ENCODE data around the gene KLF11.

The KLF11 gene

DNA sequence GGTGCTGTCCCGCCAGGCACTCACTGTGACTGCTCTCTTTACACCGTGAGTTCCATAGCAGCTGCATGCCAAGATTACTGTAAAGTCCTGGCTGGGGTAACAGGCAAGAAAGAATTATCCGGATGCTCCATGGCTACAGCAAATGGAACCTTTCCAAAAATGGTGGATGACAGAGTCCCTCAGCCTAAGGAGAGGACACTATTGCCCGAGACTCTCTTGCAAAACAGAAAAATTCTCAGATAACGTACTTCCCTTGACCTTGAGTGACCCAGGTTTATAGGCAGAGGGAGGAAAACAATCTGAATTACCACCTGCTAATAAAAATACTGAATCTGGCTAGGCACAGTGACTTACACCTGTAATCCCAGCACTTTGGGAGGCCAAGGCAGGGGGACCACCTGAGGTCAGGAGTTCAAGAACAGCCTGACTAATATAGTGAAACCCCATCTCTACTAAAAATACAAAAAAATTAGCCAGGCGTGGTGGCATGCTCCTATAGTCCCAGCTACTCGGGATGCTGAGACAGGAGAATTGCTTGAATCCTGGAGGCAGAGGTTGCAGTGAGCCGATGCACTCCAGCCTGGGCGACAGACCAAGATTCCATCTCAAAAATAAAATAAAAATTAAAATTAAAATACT is 32.3 kb downstream of the KLF11 start:
- Histone ChIP-seq H3K27ac (replicated peaks) (no peak overlapping the region), H3K4me3 (replicated peaks; ENCODE audit: insufficient read depth, low read length) (no peak overlapping the region), H3K27me3 (ENCODE audit: insufficient read depth, poor library complexity, severe bottlenecking) (peaks cover 42% of the 10 kb centered on the region)
- no peak for DNase-seq (ENCODE audit: low read depth in 1 of 2, low spot score in 1 of 2)
- TF ChIP-seq, protein P1, sequence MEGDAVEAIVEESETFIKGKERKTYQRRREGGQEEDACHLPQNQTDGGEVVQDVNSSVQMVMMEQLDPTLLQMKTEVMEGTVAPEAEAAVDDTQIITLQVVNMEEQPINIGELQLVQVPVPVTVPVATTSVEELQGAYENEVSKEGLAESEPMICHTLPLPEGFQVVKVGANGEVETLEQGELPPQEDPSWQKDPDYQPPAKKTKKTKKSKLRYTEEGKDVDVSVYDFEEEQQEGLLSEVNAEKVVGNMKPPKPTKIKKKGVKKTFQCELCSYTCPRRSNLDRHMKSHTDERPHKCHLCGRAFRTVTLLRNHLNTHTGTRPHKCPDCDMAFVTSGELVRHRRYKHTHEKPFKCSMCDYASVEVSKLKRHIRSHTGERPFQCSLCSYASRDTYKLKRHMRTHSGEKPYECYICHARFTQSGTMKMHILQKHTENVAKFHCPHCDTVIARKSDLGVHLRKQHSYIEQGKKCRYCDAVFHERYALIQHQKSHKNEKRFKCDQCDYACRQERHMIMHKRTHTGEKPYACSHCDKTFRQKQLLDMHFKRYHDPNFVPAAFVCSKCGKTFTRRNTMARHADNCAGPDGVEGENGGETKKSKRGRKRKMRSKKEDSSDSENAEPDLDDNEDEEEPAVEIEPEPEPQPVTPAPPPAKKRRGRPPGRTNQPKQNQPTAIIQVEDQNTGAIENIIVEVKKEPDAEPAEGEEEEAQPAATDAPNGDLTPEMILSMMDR (IDR thresholded peaks at IDR 0.05; ENCODE audit: insufficient read depth, low read length), result no peak
- TF ChIP-seq SPI1 (IDR thresholded peaks at IDR 0.05; ENCODE audit: borderline replicate concordance, low read depth) (no peak), POLR2AphosphoS5 (IDR thresholded peaks at IDR 0.05; ENCODE audit: low read depth) (no peak), GABPA (IDR thresholded peaks at IDR 0.05; ENCODE audit: low read depth) (no peak)
- TF ChIP-seq, protein P2, sequence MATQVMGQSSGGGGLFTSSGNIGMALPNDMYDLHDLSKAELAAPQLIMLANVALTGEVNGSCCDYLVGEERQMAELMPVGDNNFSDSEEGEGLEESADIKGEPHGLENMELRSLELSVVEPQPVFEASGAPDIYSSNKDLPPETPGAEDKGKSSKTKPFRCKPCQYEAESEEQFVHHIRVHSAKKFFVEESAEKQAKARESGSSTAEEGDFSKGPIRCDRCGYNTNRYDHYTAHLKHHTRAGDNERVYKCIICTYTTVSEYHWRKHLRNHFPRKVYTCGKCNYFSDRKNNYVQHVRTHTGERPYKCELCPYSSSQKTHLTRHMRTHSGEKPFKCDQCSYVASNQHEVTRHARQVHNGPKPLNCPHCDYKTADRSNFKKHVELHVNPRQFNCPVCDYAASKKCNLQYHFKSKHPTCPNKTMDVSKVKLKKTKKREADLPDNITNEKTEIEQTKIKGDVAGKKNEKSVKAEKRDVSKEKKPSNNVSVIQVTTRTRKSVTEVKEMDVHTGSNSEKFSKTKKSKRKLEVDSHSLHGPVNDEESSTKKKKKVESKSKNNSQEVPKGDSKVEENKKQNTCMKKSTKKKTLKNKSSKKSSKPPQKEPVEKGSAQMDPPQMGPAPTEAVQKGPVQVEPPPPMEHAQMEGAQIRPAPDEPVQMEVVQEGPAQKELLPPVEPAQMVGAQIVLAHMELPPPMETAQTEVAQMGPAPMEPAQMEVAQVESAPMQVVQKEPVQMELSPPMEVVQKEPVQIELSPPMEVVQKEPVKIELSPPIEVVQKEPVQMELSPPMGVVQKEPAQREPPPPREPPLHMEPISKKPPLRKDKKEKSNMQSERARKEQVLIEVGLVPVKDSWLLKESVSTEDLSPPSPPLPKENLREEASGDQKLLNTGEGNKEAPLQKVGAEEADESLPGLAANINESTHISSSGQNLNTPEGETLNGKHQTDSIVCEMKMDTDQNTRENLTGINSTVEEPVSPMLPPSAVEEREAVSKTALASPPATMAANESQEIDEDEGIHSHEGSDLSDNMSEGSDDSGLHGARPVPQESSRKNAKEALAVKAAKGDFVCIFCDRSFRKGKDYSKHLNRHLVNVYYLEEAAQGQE (IDR thresholded peaks at IDR 0.05; ENCODE audit: insufficient replicate concordance, low read depth), result no peak

DNA sequence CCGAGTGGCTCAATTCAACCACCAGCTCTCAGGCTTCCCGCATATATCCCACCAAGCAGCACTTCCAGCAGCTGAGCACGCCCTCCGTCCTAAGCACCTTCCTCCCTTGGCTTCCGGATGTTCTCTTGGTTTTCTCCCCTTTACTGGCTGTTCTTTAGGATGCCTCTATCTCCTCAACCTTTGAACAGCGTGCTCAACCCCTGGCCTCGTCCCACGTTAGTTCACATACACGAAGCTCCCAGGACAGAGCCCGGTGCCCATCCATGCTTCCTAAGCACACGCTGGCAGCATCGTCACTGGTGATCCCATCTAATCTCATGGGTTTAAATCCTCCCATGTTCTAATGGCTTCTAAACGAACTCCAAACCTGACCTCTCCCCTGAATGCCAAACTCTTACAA is 33.2 kb downstream of the KLF11 start:
- H3K27me3 ChIP-seq (ENCODE audit: insufficient read depth, poor library complexity, severe bottlenecking), result peaks cover 49% of the 10 kb centered on the region
- H3K4me3 ChIP-seq (replicated peaks; ENCODE audit: insufficient read depth, low read length), result no peak overlapping the region
- H3K27ac ChIP-seq (replicated peaks), result no peak overlapping the region
- DNase-seq (ENCODE audit: low read depth in 1 of 2, low spot score in 1 of 2), result no peak
- TF ChIP-seq SPI1 (IDR thresholded peaks at IDR 0.05; ENCODE audit: borderline replicate concordance, low read depth) (no peak), GABPA (IDR thresholded peaks at IDR 0.05; ENCODE audit: low read depth) (no peak), POLR2AphosphoS5 (IDR thresholded peaks at IDR 0.05; ENCODE audit: low read depth) (no peak)
- TF ChIP-seq, protein P2 (IDR thresholded peaks at IDR 0.05; ENCODE audit: insufficient replicate concordance, low read depth), result no peak
- TF ChIP-seq, protein P1 (IDR thresholded peaks at IDR 0.05; ENCODE audit: insufficient read depth, low read length), result no peak

DNA sequence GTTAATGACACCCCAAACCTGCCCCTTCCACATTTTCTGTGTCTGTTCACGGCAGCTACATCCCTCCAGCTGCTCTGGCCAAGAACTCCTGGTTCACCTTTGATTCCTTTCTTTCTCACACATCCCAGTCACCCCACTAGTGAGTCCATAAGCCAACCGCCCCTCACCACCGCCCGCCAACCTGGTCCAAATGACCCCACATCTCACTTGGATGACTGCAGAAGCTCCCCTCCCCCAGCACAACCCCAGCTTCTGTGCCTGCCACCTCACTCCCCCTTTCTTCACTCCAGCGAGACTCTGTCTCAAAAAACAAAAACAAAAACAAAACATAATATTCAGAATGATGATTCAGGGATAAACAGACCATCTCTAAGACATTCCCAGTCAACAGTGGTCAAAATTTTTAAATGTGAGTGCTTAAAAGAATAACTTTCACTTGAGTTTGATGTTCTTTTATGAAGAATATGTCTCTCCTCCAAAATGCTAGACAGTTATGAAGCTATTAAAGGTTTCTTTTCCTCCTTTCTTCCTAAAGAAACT is 33.7 kb downstream of the KLF11 start:
- H3K27ac ChIP-seq (replicated peaks), result no peak overlapping the region
- H3K27me3 ChIP-seq (ENCODE audit: insufficient read depth, poor library complexity, severe bottlenecking), result peaks cover 51% of the 10 kb centered on the region
- TF ChIP-seq, protein P2 (IDR thresholded peaks at IDR 0.05; ENCODE audit: insufficient replicate concordance, low read depth), result no peak
- TF ChIP-seq SPI1 (IDR thresholded peaks at IDR 0.05; ENCODE audit: borderline replicate concordance, low read depth) (no peak), GABPA (IDR thresholded peaks at IDR 0.05; ENCODE audit: low read depth) (no peak)
- DNase-seq (ENCODE audit: low read depth in 1 of 2, low spot score in 1 of 2), result no peak
- H3K4me3 ChIP-seq (replicated peaks; ENCODE audit: insufficient read depth, low read length), result no peak overlapping the region
